Astrocyte (in vitro differentiated cells and primary cell): ENCODE data around the gene CBLIF.

Experiments used
- CTCF ChIP-seq: IDR thresholded peaks from 2 replicates; pipeline ENCODE4 v1.5.1; 2011; ENCODE audit warnings: low read depth, mild to moderate bottlenecking, inconsistent platforms, low read length, moderate library complexity; ENCODE audit not compliant: insufficient read depth
- EZH2 ChIP-seq: IDR thresholded peaks from 2 replicates; pipeline ENCODE4 v1.6.1; 2012; ENCODE audit warnings: mild to moderate bottlenecking, low read length, inconsistent platforms; ENCODE audit not compliant: insufficient read depth

DNA sequence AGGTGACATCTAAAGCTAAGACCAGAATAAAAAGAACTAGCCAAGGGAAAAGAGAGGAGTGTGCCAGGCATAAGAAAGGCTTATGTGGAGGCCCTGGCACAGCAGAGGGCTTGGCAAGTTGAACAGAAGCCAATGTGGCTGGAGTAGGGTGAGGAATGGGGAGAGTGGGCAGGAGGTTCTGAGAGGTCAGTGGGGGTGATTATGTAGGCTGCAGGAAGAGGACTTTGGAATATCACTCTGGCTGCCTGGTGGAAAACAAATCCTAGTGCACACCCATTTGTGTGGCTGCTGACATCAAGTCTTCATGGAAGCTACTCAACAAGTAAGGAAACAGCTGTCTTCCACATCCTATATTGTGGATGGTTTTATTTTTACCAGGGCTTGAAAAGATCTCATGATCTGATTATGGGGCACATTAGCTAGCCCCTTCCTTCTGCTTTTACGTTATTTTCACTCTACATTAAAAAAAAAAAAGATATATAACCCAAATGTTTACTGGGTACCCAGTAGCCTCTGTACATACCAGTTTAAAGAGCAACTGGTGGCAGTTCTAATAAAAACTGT is 38.2 kb downstream of the CBLIF start:
- TF ChIP-seq CTCF (no peak), EZH2 (no peak)
